ENCODE measurements around the gene CDH2.

GRCh38 chr18:28126768-28127167 lies 50.2 kb downstream of the CDH2 start:
- no peak for TF ChIP-seq POLR2A (IDR thresholded peaks at IDR 0.05)
- TF ChIP-seq CTCF (IDR thresholded peaks at IDR 0.05), result no peak
- no peak for TF ChIP-seq POLR2AphosphoS5 (IDR thresholded peaks at IDR 0.05)
- TF ChIP-seq EP300 (IDR thresholded peaks at IDR 0.05), result no peak

Measured in suprapubic skin (tissue), 4 donors.